GM13977 (cell line): ENCODE data around the gene GRK4.

Source experiments
- DNase-seq: peaks from one replicate; pipeline ENCODE4 v3.0.0; 2012; ENCODE audit warnings: low spot score
- CTCF ChIP-seq: IDR thresholded peaks from 2 replicates; pipeline ENCODE4 v1.5.1; 2012; ENCODE audit warnings: mild to moderate bottlenecking, control low read depth; ENCODE audit not compliant: insufficient read depth; ENCODE audit errors: extremely low read depth, missing control alignments
- in situ Hi-C: fragments of 300-500 bp; cut with MboI; formaldehyde crosslinking; loops from one replicate; pipeline ENCODE4 v1.12.0; 2022; ENCODE audit warnings: low sequenced_read_pairs, low pct_unique_long_range_greater_than_20kb, mixed read lengths, inconsistent platforms; ENCODE audit not compliant: unreplicated experiment

GRK4 gene

DNA sequence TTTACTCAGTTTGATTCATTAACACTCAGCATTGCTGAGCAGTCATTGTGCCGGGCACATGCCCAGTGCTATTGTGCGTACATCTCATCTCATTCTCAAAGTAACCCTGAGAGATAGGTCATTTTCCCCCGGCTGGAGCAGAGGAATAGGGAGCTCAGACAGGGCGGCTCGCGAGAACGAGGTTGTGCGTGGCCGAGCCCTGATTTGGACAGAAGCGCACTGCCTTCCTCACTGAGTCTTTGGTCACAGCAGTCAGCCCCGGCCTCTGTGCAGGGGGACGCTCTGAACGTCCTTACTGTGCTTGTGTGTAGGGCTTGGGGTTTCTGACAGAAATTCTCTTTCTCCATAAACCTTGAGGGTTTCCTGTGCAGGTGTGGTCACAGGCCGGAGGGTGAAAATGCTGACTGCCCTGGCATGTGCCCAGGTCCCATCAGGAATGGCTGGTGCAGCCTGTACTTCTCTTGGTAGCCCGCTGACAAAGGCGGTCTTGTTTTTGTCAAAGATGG, 39.6 kb upstream of the GRK4 start:
- no peak for DNase-seq
- in situ Hi-C loops: no loop called here
- no peak for TF ChIP-seq CTCF

GRCh38 chr4:2924286-2924685, 39.1 kb upstream of the GRK4 start:
- in situ Hi-C loops: no loop called here
- no peak for TF ChIP-seq CTCF
- DNase-seq: no peak

DNA sequence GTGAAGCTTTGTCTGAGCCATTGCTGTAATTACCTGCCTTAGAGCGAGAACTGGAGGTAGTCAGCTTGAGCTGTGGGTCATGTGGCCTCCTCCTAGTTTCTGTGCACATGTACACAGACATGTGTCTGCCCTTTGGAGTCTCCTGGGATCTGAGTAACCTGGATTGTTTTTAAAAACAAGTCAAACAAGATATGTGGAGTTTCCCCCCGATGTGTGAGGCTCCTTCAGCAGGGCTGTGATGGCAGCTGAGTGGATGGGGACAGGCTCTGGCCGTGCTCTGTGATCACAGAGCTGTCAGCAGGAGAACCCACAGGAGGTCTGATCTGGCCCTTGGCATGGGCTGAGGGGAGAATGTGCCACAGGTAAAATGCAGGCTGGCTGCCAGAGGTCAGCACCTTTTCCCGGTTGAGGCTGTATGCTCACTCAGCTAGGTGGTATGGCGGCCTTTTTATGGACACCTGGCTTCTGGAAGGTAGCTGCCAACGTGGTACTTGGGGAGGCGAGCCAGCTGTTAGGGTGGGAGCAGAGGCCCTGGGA, 38.5 kb upstream of the GRK4 start:
- in situ Hi-C loops: no loop called here
- DNase-seq: no peak
- TF ChIP-seq CTCF: no peak

GRCh38 chr4:2925496-2925895, 37.9 kb upstream of the GRK4 start:
- in situ Hi-C loops: no loop called here
- no peak for DNase-seq
- TF ChIP-seq CTCF: no peak

DNA sequence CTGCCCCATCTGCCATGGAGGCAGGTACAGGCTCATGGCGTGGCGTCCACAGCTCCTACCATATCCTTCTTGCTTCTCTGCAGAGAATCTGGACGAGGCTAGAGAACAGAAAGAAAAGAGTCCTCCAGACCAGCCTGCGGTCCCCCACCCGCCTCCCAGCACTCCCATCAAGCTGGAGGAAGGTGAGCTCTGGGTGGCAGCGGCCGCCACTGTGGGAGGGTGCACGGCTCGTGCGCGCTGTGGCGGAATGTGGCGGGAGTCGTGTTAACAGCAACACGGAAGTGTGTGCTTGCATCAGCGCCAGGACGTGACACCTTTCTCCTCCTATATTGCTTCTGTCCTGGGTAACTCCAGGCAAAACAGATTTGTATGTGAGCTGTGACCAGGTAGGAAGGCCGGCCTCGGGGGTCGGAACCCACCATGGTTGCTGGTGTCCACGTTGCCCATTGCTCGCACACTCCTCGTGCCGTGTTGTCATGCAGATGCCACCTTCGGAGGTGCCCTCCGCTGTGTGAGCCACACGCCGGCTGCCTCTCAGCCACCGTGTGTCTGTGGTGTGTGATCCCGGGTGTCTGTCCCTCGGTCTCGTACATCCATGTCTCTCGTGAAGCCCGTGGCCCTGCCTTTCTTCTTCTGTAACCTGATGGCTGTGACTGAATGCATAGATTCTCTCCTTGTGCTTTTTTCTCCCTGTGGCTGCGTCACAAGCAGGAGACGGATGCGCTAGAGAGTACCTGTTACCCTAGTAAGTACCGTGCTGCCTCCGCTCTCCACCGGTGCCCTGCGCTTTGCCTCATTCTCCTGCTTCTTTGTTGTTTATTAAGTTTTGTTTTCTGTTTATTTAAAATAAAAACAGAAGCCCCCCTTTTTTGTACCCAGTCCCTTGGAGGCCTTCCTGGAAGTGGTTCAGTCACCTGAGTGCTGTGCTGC, 37.2 kb upstream of the GRK4 start:
- in situ Hi-C loops: no loop called here
- no peak for DNase-seq
- no peak for TF ChIP-seq CTCF

- no peak for TF ChIP-seq CTCF
- in situ Hi-C loops: no loop called here
- no peak for DNase-seq
Observed at GRCh38 chr4:2927016-2927695, 36.2 kb upstream of the GRK4 start.
